Measurements from ENCODE around the gene LRP1B.

LRP1B gene

GRCh38 chr2:142037744-142038143, 93.1 kb downstream of the LRP1B start:
- DNase-seq, result no peak

DNA sequence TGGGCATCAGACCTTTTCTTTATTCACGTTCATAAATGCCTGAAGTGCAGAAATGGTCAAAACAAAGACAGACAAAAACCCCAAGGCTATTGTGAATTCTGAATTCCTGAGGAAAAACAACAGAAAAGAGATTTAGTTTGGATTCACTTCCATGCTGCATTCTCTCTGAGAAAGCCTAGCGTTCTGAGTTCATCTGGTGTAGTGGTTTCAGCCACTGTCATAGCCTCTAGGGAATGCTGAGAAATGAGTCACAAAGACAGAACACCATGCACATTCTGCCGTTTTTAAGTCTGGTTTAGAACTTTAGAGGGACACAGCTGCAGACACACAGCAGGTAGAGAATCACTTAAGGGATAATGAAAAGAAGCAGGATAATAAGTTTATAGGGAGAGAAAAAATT, 93.8 kb downstream of the LRP1B start:
- DNase-seq, result no peak

GRCh38 chr2:142033393-142033792, 97.4 kb downstream of the LRP1B start:
- no peak for DNase-seq

- no peak for DNase-seq
These were observed 99.2 kb downstream of the LRP1B start for GRCh38 chr2:142031656-142032055.

- no peak for DNase-seq
These were observed 100.1 kb downstream of the LRP1B start for GRCh38 chr2:142030735-142031134.

DNA sequence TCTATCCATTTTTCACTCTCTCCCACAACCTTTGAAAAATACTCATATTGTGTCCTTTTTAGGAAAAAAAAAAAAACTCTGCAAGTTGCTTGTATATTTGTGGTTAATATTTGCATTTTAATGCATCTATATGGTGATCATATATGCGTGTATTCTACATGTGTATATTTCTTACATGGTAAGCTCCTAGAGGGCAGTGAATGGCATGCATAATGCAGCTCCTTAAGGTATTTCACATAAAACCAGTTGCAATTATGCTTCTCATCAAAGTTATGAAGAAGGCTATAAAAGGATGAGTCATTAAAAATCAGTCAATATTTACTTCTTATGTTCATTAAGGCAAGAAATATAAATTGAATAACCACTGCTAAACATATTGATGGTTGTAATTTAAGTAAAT, 100.8 kb downstream of the LRP1B start:
- DNase-seq, result no peak

DNA sequence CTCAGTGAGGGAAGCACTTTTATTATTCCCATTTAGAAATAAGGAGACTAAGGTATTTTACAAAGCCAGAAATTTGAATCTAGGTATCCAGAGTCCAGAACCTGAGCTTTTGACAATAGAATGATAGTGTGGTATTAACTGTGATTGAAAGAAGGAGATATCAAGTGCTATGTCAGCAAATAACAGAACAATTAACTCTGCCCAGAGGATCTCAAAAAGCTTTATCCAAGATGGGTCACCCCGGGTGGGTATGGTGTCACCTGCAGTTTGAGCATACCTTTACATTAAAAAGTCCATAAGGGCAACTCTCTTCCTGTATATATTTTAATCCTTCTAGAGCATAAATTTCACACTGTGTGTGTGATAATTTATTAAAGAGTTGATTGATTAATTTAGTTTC, 105.4 kb downstream of the LRP1B start:
- DNase-seq, result no peak

DNA sequence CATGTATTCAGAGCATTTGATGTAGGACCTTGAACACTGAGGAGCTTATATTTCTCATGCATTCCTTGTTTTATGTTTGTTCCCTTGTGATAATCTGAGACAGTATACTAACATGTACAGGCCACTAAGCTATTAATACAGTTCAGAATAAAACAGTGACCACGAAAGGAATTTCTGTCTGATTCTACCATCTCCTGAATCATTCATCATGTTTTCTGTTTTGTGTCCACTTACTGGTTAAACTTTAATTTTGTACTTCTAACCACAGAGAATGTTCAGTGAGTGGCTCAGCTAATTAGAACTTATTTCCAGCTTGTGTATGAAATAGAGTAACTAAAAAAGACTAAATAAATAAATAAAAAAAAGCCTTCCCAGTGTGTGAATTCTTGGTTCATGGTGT, 110.4 kb downstream of the LRP1B start:
- DNase-seq, result no peak

- no peak for DNase-seq
These were observed 116.3 kb downstream of the LRP1B start for GRCh38 chr2:142014536-142014935.

DNA sequence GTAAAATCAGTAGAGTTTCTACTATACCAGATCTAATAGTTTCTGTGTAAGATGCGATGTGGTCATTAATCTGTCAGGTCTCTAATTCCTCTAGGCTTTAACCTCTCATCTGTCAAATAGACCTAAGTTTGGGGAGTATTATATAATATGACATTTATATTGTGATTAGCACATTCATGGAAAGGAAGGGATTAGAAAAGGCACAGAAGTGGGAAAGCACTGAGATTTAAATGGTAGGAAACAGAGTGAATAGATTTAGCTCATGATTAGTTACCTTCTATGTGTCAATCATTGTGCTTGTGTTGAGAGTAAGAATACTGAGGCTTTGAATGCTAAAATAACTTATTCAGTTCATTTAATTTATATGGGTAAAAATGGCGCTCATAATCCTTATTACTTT, 118.0 kb downstream of the LRP1B start:
- DNase-seq, result no peak

- no peak for DNase-seq
These were observed 120.1 kb downstream of the LRP1B start for GRCh38 chr2:142010477-142011270.

GRCh38 chr2:142008135-142008744, 122.6 kb downstream of the LRP1B start:
- DNase-seq, result no peak

- DNase-seq, result no peak
These were observed 136.8 kb downstream of the LRP1B start for GRCh38 chr2:141994066-141994465.

GRCh38 chr2:141992695-141993094, 138.1 kb downstream of the LRP1B start:
- no peak for DNase-seq

- no peak for DNase-seq
These were observed 162.4 kb downstream of the LRP1B start for GRCh38 chr2:141968433-141968832.

GRCh38 chr2:141967980-141968379, 162.8 kb downstream of the LRP1B start:
- no peak for DNase-seq

- DNase-seq, result no peak
These were observed 163.3 kb downstream of the LRP1B start for GRCh38 chr2:141967503-141967902.

DNA sequence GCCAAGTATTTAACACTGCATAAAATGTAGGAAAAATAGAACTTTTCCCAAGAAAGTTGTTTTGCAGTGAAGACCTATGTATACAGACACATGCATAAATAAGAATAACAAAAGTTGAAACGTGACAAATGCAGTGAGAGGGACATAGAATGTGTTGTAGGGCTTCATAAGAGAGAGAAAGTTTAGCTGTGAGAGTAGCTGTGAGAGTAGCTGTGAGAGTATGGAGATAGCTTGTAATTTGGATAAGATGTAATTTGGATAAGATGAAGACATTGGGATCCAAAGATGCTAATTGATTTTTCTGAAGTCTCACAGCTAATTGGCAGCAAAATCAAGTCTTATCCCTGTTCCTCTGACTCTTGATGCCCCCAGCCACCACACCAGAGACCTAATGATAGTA, 170.9 kb downstream of the LRP1B start:
- no peak for DNase-seq

DNA sequence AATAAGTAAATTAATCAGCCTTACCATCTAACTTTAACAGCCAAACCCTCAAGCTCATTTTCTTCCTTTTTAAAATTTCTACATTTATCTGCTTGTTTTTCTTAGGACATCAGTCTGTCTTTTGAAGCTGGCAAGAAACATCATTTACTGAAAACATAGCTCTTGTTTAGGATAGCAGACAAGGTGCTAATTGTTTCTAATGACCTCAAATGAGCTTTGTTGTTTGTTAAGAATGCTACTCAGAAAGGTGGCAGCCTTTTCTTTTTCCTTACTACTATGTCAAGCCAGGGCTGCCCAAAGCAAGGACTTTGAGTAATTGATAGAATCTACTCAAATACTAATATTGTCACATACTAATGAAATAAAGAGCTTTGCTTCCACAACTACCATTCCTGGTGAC, 171.8 kb downstream of the LRP1B start:
- DNase-seq, result no peak

GRCh38 chr2:141957827-141958450, 172.9 kb downstream of the LRP1B start:
- no peak for DNase-seq

GRCh38 chr2:141957321-141957720, 173.5 kb downstream of the LRP1B start:
- DNase-seq, result no peak

- no peak for DNase-seq
These were observed 183.3 kb downstream of the LRP1B start for GRCh38 chr2:141947396-141948114.

- DNase-seq, result no peak
These were observed 184.8 kb downstream of the LRP1B start for GRCh38 chr2:141946016-141946415.

GRCh38 chr2:141943918-141944317, 186.9 kb downstream of the LRP1B start:
- DNase-seq, result no peak

Measured in left hindlimb (tissue), 1 donor.